GM21360 (cell line): ENCODE data around the gene RPL19.

Experiments used
- ATAC-seq: cut with Tn5 transposase; IDR thresholded peaks from one replicate; pipeline ENCODE4 v1.9.1; 2021; ENCODE audit warnings: mild to moderate bottlenecking, moderate library complexity; ENCODE audit not compliant: unreplicated experiment

The RPL19 gene

GRCh38 chr17:39222866-39223834 is 23.1 kb downstream of the RPL19 start:
- ATAC-seq = no peak

- ATAC-seq = no peak
Measured at GRCh38 chr17:39223907-39224777, 24.1 kb downstream of the RPL19 start.

GRCh38 chr17:39224778-39225307 is 24.8 kb downstream of the RPL19 start:
- ATAC-seq = no peak

- no peak for ATAC-seq
Measured at GRCh38 chr17:39225308-39225958, 25.4 kb downstream of the RPL19 start, which contains the start of gene STAC2. Gene STAC2, minus strand, starts transcription at chr17:39225945. Its CDS starts 443 bp downstream, at chr17:39225502.

- ATAC-seq = no peak
Measured at GRCh38 chr17:39225959-39226683, 26.0 kb downstream of the RPL19 start.

GRCh38 chr17:39227364-39227919 is 27.4 kb downstream of the RPL19 start:
- no peak for ATAC-seq

GRCh38 chr17:39229274-39229913 is 29.3 kb downstream of the RPL19 start:
- no peak for ATAC-seq

GRCh38 chr17:39230361-39230760 is 30.3 kb downstream of the RPL19 start:
- no peak for ATAC-seq

GRCh38 chr17:39231091-39231561 is 31.0 kb downstream of the RPL19 start:
- ATAC-seq = no peak

- no peak for ATAC-seq
Measured at GRCh38 chr17:39231591-39232551, 31.8 kb downstream of the RPL19 start.

- ATAC-seq = no peak
Measured at GRCh38 chr17:39235555-39236449, 35.7 kb downstream of the RPL19 start.

- ATAC-seq = no peak
Measured at GRCh38 chr17:39236450-39236927, 36.4 kb downstream of the RPL19 start.

- ATAC-seq = no peak
Measured at GRCh38 chr17:39236981-39237441, 36.9 kb downstream of the RPL19 start.

GRCh38 chr17:39237586-39237985 is 37.5 kb downstream of the RPL19 start:
- ATAC-seq = no peak

GRCh38 chr17:39238311-39238972 is 38.4 kb downstream of the RPL19 start:
- no peak for ATAC-seq

- ATAC-seq = no peak
Measured at GRCh38 chr17:39239640-39240314, 39.7 kb downstream of the RPL19 start.
